Activated naive CD8-positive, alpha-beta T cell treated with anti-CD3 and anti-CD28 coated beads, Interleukin-2, amount 50 U/mL, for 16 hours (primary cell): Measurements from ENCODE around the gene CHRNG.

ENCODE experiments used
- DNase-seq: peaks from one replicate; pipeline ENCODE4 v3.0.0-alpha.2; 2020; ENCODE audit warnings: low read depth, low spot score

The CHRNG gene

DNA sequence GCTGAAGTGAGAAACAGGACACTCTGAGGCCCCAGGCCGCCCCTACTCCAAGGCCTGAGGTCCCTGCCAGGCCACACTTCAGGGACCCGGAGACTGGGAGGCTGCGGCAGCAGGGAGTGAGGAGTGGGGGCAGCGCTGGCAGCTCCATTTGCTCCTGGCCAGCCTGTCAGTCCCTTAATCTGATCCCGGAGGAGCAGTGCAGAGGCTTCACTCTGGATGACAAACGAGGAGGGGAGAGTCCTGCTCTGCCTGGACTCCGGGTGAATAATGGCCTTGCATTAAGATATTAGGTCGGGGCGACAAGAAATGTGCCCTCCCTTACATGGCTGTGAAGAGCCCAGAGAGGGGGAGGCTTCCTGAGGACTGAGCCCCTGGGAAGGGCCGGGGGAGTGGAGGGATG is 33.6 kb upstream of the CHRNG start:
- DNase-seq: no peak

DNA sequence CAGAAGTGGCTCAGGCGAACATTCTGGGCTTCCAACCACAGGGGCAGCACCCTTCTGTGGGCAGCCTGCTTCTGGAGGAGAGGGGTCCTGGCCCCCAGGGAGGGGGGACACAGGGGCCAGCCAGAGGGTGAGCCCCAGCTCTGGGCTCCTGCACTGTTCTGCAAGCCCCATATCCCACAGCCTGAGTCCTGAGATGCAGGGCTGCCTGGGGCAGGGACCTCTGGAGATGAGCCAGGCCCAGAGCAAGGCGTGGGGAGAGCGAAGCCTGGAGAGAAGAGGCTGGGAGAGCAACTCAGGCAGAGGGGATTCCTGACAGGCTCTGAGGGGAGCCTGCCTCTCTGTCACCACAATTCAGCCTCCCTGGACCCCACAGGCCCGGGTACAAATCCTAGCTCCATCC is 32.8 kb upstream of the CHRNG start:
- no peak for DNase-seq

DNA sequence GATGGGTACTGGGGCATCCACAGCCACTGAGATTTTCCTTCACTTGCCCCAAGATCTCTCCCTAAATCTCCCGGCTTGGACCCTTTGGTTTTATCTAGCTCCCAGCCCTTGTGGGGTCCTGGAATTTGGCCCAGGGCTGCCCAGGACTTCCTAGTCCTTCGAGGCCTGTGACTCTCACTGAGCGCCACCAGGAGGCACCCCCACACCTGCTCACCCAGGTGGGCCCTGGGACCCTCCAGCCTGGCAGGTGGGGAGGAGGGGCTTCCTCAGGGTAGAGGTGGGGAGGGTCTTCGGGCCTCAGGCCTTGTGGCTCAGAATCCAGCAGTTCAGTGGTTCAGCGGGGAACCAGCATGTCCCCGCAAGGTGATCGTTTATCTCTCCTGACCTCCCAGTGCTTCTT is 31.2 kb upstream of the CHRNG start:
- no peak for DNase-seq

DNA sequence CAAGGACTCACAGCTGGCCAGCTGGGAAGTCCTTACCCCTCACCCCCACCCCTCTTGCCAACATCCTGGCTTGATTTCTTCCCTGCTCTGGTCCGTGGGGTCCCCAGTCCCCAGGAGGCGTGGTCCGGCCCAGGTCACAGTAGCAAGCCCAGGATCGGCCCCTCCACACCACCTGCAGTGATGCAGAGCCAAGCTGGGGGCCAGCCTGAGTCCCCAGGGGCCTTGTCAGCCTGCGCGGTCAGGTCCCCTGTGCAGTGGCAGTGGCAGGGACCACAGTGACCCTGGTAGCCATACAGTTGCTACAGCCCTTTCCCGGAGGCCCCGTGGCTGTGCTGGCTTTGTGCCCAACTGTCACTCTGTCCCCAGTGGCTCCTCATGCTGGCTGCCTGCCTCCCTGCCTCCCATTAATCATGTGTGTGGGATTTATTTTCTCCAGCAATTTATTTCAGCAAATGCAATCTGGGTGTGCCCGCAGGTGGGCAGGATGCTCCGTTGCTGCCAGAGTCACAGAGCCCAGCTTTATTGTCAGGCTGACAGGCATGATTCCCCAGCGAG is 28.1 kb upstream of the CHRNG start:
- DNase-seq: no peak

DNA sequence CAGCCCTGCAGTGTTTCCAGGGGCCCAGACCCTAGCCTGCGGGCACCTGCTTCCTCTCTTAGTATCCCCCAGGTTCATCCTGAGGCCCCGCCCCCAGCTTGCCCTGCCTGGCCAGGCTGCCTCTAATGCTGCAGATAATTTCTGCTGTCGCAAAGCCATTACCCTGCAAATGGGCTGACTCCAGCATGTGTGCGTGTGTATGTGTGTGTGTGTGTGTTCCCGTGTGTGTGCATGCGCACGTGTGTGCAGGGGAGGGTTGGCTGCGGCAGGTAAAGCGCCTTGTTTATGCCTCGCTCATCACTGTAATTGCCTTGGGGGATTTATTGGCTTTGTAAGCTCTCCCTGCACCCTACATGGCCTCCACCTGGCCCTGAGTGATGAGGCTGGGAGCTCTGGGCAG is 26.9 kb upstream of the CHRNG start:
- no peak for DNase-seq

DNA sequence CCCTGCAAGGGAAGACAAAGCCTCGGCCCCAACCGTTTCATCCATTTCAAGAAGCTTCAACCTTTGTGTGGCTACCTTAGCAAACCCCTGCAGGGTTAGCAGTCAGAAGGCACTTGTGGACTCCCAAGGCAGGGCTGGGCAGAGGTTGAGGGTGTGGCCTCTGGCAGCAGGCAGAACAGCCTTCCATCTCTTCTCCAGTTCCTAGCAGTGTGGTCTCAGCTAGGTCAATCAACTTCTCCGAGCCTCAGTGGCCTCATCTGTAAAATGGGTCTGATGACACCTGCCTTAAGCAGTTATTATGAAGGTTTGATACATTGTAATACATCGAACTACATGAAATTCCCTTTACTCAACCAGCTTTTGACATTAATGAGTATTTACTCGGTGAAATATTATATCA is 26.1 kb upstream of the CHRNG start:
- DNase-seq: no peak

DNA sequence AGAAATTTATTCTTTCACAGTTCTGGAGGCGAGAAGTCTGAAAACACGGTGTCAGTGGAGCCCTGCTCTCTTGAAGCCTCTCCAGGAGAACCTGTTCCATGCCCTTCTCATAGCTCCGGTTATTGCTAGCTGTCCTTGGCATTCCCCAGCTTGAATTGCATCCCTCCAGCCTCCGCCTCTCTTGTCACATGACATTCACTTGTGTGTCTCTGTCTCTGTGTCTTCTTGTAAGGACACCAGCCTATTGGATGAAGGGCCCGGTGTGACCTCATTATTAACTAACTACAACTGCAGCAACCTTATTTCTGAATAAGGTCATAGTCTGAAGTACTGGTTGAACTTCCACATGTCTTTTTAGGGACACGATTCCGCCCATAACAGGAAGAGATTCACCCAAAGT is 23.9 kb upstream of the CHRNG start:
- no peak for DNase-seq

DNA sequence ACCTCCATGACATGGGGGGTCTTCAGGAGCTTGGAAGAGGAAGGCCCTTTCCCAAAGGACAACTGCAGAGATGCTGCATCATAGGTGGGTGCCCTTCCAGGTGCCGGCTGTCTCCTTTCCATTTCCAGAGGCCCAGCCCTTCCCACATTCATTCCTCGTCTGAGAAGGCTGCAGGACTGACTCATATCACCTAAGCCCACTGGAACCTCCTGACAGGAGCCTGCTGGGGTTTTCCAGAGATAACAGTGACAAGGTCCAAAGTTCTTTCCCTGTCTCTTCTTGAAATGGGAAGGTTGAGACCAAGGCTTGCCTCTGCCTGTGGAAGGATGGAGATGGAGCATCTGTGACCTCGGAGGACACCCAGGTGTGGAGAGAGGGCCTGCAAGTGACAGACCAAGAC is 22.9 kb upstream of the CHRNG start:
- DNase-seq: no peak

DNA sequence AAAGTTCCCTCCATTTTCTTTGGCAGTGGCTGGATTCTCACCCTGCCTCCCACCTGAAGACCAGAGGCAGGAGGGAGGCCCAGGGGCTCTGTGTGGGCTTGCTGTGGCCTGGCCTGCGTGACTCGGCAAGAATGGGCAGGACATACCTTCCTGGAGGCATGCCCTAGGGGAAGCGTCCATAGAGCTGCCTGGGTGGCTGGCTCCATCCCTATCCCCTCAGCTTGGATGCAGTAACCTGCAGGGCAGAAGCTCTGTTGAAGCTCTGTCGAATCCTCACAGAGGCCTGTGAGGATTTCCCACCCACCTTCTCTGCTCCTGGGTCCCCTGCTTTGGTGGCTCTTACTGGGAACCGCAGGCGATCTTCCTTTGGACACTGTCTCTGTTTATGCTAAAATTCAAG is 20.6 kb upstream of the CHRNG start:
- DNase-seq: no peak

DNA sequence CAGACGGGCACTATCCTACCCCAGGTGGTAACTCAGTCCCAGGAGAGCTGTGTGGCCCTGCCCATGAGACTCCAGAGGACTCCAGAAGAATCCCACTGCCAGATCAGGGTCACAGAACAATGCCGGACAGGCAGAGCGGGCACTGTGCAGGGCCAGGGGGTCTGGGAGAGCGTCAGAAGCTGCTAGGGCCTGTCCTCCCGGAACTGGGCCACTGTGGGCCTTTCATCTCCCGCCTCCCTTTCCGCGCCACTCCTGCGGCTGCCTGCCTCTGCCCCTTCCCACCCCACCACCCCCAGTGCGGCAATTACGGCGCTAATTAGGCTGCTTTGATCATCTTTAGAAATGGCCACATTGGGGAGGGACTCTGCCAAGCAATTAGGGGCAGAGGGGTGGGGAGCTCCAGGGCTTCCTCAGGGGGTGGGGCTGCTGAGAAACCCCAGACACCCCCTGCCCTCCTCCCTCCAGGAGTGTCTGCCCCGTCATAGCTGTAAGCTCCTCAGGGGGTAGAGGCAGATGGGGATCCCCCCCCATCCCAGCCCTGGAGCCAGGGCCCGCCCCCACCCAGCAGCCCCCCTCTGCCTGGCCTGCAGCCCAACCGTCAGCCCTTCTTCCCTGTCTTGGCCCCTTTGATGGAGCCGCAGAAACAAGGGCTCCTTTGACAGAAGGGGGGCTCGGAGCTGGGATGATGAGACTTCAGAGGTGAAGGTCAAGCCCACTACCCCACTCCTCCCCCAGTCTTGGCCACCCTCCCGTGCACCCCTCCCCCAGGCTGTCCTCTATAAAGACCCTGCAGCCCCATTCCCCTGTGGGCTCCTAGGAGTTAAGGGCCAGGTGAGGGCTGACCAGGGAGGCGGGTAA is 19.7 kb upstream of the CHRNG start, which contains the start of gene PRSS56:
PRSS56 (plus strand) TSS at position 808 of the 858 bp plus-strand sequence. CDS start 211 bp downstream, outside the sequence.
- DNase-seq: no peak

DNA sequence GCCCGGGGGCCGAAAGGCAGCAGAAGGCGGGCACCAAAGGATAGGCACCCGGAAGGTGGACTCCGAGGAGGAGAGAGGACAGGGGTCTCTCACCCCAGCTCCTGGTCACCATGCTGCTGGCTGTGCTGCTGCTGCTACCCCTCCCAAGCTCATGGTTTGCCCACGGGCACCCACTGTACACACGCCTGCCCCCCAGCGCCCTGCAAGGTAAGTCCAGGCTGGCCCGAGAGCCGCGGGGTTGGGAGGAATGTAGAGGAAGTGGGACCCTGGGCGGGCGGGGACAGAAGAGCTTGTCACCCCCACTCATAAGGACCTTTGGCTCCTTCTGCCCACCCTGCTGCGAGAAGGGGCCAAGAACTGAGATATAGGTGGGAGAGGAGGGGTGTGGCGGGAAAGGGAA is 19.0 kb upstream of the CHRNG start:
- no peak for DNase-seq

DNA sequence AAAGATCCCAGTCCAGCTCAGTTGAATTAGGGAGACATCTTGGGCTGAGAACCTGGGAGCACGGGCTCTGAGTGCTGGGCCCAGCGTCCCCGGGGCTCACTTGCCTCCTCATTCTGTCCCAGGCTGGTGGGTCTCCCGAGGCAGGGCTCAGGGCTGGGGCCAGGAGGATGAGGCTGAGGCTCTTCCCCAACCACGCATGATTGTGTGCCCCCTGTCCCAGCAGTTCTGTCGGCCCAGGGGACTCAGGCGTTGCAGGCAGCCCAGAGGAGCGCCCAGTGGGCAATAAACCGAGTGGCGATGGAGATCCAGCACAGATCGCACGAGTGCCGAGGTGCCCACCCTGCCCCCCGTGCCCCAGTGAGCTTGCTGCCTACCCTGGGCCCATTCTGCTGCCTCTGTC is 18.4 kb upstream of the CHRNG start:
- no peak for DNase-seq

DNA sequence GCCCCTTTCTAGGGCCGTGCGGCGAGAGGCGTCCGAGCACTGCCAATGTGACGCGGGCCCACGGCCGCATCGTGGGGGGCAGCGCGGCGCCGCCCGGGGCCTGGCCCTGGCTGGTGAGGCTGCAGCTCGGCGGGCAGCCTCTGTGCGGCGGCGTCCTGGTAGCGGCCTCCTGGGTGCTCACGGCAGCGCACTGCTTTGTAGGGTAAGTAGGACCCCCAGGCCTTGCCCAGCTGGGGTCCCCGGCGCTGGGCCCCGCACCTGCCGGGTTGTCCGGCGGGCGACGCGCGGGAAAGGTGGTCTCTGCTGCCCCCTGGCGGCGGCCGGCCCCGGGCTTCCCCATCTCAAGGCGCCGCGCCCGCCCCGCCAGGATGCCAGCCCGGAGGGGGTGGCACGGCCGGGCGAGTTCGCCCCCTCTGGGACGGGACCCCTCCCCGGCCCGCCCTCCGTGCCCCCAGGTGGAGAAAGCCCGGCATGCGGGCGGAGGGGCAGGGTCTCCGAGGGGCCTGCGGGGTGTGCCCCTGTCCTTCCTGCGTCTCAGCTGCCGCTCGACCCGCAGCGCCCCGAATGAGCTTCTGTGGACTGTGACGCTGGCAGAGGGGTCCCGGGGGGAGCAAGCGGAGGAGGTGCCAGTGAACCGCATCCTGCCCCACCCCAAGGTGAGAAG is 17.4 kb upstream of the CHRNG start:
- peak; percentile 53 for DNase-seq

DNA sequence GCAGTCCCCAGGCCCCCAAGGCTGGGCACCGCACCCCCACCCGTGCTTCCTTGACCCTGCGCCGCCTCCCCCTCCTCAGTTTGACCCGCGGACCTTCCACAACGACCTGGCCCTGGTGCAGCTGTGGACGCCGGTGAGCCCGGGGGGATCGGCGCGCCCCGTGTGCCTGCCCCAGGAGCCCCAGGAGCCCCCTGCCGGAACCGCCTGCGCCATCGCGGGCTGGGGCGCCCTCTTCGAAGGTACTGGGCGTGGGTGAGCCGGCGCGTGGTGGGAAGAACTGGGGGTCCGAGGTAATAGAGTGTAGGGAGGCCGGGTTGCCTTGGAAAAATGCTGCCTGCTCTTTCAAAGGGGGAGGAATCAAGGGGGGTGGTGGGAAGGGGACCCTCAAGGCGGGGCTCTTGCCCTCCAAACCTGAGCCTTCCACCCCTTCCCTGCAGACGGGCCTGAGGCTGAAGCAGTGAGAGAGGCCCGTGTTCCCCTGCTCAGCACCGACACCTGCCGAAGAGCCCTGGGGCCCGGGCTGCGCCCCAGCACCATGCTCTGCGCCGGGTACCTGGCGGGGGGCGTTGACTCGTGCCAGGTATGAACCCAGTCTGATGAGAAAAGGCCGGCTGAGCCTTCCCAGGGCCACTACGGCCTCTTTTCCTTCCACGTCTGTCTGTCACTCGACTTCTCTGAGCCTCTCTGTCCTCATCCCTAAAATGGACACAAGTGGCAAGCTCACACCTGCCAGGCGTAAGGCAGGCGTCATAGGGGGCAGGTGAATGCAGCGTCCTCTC is 16.7 kb upstream of the CHRNG start:
- no peak for DNase-seq

DNA sequence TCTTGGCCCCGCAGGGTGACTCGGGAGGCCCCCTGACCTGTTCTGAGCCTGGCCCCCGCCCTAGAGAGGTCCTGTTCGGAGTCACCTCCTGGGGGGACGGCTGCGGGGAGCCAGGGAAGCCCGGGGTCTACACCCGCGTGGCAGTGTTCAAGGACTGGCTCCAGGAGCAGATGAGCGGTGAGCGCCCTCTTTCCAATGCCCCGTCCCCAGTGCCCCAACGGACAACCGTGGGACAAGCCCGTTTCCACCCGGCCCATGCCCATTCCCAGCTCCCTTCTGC is 16.1 kb upstream of the CHRNG start:
- no peak for DNase-seq

DNA sequence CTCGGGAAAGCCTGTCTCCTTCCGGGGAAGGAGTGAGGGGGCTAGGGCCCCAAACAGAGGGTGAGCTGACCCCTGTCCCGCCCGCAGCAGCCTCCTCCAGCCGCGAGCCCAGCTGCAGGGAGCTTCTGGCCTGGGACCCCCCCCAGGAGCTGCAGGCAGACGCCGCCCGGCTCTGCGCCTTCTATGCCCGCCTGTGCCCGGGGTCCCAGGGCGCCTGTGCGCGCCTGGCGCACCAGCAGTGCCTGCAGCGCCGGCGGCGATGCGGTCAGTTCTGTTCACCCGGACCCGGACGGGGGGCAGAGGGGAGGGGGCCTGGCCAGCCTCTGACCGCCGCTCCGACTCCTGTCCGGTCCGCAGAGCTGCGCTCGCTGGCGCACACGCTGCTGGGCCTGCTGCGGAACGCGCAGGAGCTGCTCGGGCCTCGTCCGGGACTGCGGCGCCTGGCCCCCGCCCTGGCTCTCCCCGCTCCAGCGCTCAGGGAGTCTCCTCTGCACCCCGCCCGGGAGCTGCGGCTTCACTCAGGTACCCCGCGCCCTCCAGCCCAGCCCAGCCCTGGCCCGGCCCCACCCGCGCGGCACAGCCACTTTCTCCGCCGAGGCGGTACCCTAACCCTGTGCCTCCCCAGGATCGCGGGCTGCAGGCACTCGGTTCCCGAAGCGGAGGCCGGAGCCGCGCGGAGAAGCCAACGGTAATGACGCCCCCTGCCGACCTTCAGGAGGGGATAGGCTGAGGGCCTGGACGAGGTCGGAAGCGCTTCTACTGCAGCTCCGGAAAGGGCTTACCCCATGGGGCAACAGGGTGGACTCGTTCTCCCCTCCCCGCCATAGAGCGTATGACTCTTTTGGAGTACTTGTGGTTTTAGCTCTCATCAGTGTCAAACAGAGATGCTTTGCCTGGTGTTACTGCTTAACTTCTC is 15.6 kb upstream of the CHRNG start:
- DNase-seq: no peak

DNA sequence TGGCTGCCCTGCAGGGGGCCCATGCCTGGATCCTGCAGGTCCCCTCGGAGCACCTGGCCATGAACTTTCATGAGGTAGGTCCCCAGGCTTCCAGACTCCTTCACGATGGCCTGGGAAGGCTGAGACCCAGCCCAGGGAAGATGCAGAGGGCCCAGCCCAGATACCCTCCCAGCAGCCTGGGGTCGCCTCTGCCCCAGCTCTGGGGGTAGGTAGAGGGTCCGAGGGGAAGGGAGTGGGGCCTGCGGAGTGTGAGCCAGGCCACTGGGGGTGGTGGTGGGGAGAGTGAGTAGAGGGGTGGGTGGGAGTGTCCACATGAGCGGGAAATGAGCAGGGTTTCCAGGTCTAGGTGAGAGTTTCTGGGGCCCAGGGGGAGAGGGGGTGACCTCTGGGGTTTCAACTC is 14.7 kb upstream of the CHRNG start:
- no peak for DNase-seq

DNA sequence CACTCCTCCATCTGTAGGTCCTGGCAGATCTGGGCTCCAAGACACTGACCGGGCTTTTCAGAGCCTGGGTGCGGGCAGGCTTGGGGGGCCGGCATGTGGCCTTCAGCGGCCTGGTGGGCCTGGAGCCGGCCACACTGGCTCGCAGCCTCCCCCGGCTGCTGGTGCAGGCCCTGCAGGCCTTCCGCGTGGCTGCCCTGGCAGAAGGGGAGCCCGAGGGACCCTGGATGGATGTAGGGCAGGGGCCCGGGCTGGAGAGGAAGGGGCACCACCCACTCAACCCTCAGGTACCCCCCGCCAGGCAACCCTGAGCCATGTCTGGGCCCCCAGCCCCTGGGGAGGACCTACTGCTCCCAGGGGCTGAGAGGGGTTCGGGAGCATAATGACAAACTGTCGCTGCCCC is 14.3 kb upstream of the CHRNG start:
- DNase-seq: no peak

DNA sequence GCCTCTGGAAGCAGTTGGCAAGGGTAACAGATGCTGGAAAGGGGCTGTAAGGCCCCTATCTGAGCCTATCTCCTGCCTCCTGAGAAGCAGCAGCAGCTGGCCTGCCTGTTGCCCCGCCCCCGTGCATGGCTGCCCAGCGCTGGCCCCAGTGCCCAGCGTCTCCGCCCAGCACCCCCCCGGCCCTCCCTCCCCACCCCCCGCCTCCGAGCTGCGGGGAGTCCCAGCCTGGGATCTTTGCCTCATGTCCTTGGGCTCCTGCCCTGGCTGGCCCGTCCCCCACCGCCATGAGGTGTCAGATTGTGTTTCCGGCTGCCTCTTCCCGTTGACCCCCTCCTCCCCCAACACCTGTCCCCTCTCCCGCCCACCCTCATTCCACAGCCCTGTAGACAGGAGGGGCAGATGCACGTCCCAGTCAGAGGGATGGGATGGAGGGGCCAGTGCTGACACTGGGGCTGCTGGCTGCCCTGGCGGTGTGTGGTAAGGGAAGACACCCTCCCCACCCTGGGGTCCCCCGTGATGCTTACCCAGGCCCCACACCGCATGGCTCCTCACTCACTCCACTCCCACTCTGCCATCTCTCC is 13.6 kb upstream of the CHRNG start, which contains the start of gene CHRND:
CHRND (plus strand) TSS at position 370 of the 581 bp plus-strand sequence; CDS start at position 426, 56 bp downstream.
- DNase-seq: no peak

DNA sequence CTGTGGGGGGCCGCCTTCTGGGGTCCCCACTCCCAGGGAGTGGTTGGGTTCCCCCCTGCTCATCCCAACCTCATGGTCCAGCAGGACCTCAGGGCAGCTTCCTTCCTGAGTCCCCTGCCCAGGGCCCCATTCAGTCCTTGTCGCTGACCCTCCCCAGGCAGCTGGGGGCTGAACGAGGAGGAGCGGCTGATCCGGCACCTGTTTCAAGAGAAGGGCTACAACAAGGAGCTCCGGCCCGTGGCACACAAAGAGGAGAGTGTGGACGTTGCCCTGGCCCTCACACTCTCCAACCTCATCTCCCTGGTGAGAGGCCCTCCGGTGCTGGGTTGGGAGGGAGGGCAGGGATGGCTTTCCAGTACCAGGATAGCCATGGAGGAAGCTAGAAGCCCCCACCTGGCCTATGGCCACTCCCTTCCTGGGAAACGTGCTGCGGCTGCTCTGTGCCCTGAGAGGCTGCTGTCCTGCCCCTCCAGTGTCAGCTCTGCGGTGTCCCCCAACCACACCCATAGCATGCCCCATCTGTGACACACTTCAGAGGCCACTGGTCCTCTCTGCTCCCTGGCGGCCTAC is 13.0 kb upstream of the CHRNG start:
- DNase-seq: no peak
